Measurements from ENCODE around the gene DIP2C. TPM values are rescaled to one million over a fixed set of nuclear protein-coding genes. Genes with fewer than 3 reads are reported as not detected.

The DIP2C gene
- total and polyA plus RNA-seq, 2 experiments from 2014 or later = 9.1 to 15.8 TPM

- Histone ChIP-seq H3K4me1 (ENCODE audit: low read depth) (peaks cover 12% of the 10 kb centered on the region), H3K27me3 (no peaks in the 10 kb centered on the region), H3K4me3 (no peak overlapping the region), H3K36me3 (no peaks in the 10 kb centered on the region), H3K27ac (no peak overlapping the region), H3K9me3 (ENCODE audit: low read depth) (no peaks in the 10 kb centered on the region)
- TF ChIP-seq CTCF (IDR thresholded peaks at IDR 0.05; ENCODE audit: low read depth, low read length) = no peak
- no peak for DNase-seq (ENCODE audit: low read depth in 1 of 2, low spot score in 1 of 2)
Measured at GRCh38 chr10:308572-309085, 380.8 kb downstream of the DIP2C start.

- DNase-seq (ENCODE audit: low read depth in 1 of 2, low spot score in 1 of 2) = no peak
- no peak overlapping the region for H3K4me3 ChIP-seq
- H3K27ac ChIP-seq = no peak overlapping the region
- H3K9me3 ChIP-seq (ENCODE audit: low read depth) = no peaks in the 10 kb centered on the region
- TF ChIP-seq CTCF (IDR thresholded peaks at IDR 0.05; ENCODE audit: low read depth, low read length) = no peak
- no peaks in the 10 kb centered on the region for H3K36me3 ChIP-seq
- no peaks in the 10 kb centered on the region for H3K27me3 ChIP-seq
- peaks cover 12% of the 10 kb centered on the region for H3K4me1 ChIP-seq (ENCODE audit: low read depth)
Measured at GRCh38 chr10:308101-308500, 381.4 kb downstream of the DIP2C start.

- TF ChIP-seq CTCF (IDR thresholded peaks at IDR 0.05; ENCODE audit: low read depth, low read length) = no peak
- no peak for DNase-seq (ENCODE audit: low read depth in 1 of 2, low spot score in 1 of 2)
- no peaks in the 10 kb centered on the region for H3K9me3 ChIP-seq (ENCODE audit: low read depth)
- no peaks in the 10 kb centered on the region for H3K27me3 ChIP-seq
- H3K4me1 ChIP-seq (ENCODE audit: low read depth) = peaks cover 12% of the 10 kb centered on the region
- H3K4me3 ChIP-seq = no peak overlapping the region
- peak overlapping the region; percentile 57 for H3K27ac ChIP-seq
- H3K36me3 ChIP-seq = no peaks in the 10 kb centered on the region
Measured at GRCh38 chr10:307659-308058, 381.8 kb downstream of the DIP2C start.

- TF ChIP-seq CTCF (IDR thresholded peaks at IDR 0.05; ENCODE audit: low read depth, low read length) = no peak
- peak in 1 of 2 donors; percentile 61 for DNase-seq (ENCODE audit: low read depth in 1 of 2, low spot score in 1 of 2)
- no peaks in the 10 kb centered on the region for H3K36me3 ChIP-seq
Measured at GRCh38 chr10:306675-307185, 382.7 kb downstream of the DIP2C start.

GRCh38 chr10:306007-306674, 383.3 kb downstream of the DIP2C start:
- H3K4me1 ChIP-seq (ENCODE audit: low read depth) = peaks cover 12% of the 10 kb centered on the region
- no peak overlapping the region for H3K4me3 ChIP-seq
- no peaks in the 10 kb centered on the region for H3K27me3 ChIP-seq
- no peaks in the 10 kb centered on the region for H3K36me3 ChIP-seq
- no peak for TF ChIP-seq CTCF (IDR thresholded peaks at IDR 0.05; ENCODE audit: low read depth, low read length)
- peak overlapping the region; percentile 57 for H3K27ac ChIP-seq
- no peak for DNase-seq (ENCODE audit: low read depth in 1 of 2, low spot score in 1 of 2)
- no peaks in the 10 kb centered on the region for H3K9me3 ChIP-seq (ENCODE audit: low read depth)

More at GRCh38 chr10:306675-307185, 382.7 kb downstream of the DIP2C start:
- Histone ChIP-seq H3K4me3 (no peak overlapping the region), H3K4me1 (ENCODE audit: low read depth) (peaks cover 12% of the 10 kb centered on the region), H3K27ac (peak overlapping the region; percentile 57), H3K27me3 (no peaks in the 10 kb centered on the region), H3K9me3 (ENCODE audit: low read depth) (no peaks in the 10 kb centered on the region)
